Endothelial cell of umbilical vein (primary cell): ENCODE results near the gene BMPER. TPM values are rescaled to one million over a fixed set of nuclear protein-coding genes. Genes with fewer than 3 reads are reported as not detected.

Source experiments
- BruUV-seq: library from RNA; stranded (reverse); fragments of 400-500 nt; replicated peaks from 2 replicates; lab custom pipeline; 2021; lab: Mats Ljungman, UMichigan
- CTCF ChIA-PET: fragments of 300-600, 350-600 bp; sonication (Branson Sonifier 250); formaldehyde crosslinking; loops from one replicate; lab custom pipeline; 2021; ENCODE audit warnings: antibody characterized with exemption, inconsistent platforms; lab: Charles Lee
- POLR2A ChIA-PET: fragments of 300-600, 350-600 bp; sonication (Branson Sonifier 250); formaldehyde crosslinking; loops from one replicate; lab custom pipeline; 2021; ENCODE audit warnings: antibody characterized with exemption, inconsistent platforms; lab: Charles Lee
- DNase-seq: peaks from one replicate; pipeline ENCODE4 v3.0.0-alpha.2; 2011; ENCODE audit warnings: low read depth, low spot score
- FAIRE-seq: peaks from 2 replicates; lab custom pipeline; 2011; peaks lifted over from hg19 to GRCh38; lab: Jason Lieb, UNC
- H2AFZ ChIP-seq: 2 replicates; pipeline ENCODE4 v1.6.0; 2012; ENCODE audit warnings: low read depth, low read length, control low read depth, inconsistent platforms
- H3K27ac ChIP-seq: 2 replicates; pipeline ENCODE4 v1.5.1; 2011; ENCODE audit warnings: low read depth, mild to moderate bottlenecking, control low read depth, low read length, moderate library complexity; ENCODE audit not compliant: insufficient read depth
- H3K27me3 ChIP-seq, 2 experiments: 2 replicates each; pipeline versions ENCODE4 v1.6.0 to v1.6.1; 2011; ENCODE audit warnings: low read length in 2 of 2, mixed read lengths in 1 of 2; ENCODE audit not compliant: control insufficient read depth in 2 of 2, insufficient read depth in 2 of 2
- H3K36me3 ChIP-seq, 2 experiments: 2 replicates in 1 of 2; 3 replicates in 1 of 2; pipeline ENCODE4 v1.5.1; 2011; ENCODE audit warnings: low read length in 2 of 2, mild to moderate bottlenecking in 1 of 2, moderate library complexity in 1 of 2; ENCODE audit not compliant: control insufficient read depth in 2 of 2, insufficient read depth in 2 of 2; ENCODE audit errors: extremely low read depth in 1 of 2
- H3K4me1 ChIP-seq: 3 replicates; pipeline ENCODE4 v1.5.1; 2011; ENCODE audit warnings: mild to moderate bottlenecking, low read length; ENCODE audit not compliant: control insufficient read depth, insufficient read depth; ENCODE audit errors: extremely low read depth
- H3K4me2 ChIP-seq: 2 replicates; pipeline ENCODE4 v1.6.1; 2011; ENCODE audit warnings: low read length, control low read depth, mixed read lengths; ENCODE audit not compliant: insufficient read depth
- H3K4me3 ChIP-seq, 3 experiments: fragments of 200-600 bp in 1 of 3; sonication (generic), shearing (Covaris generic) in 1 of 3; replicated peaks in 1 of 3; 2 replicates each; pipeline ENCODE4 v1.5.1; 2011 to 2016; ENCODE audit warnings: control low read depth in 3 of 3, low read length in 3 of 3, mild to moderate bottlenecking in 2 of 3, inconsistent platforms in 1 of 3, low read depth in 1 of 3, moderate library complexity in 1 of 3; ENCODE audit not compliant: insufficient read depth in 1 of 3
- H3K79me2 ChIP-seq: 2 replicates; pipeline ENCODE4 v1.6.0; 2012; ENCODE audit warnings: low read length, inconsistent platforms; ENCODE audit not compliant: control insufficient read depth, insufficient read depth
- H3K9ac ChIP-seq: replicated peaks from 2 replicates; pipeline ENCODE3; 2011; ENCODE audit warnings: low read length, control low read depth; ENCODE audit not compliant: insufficient read depth; ENCODE audit errors: extremely low read depth
- H3K9me1 ChIP-seq: replicated peaks from 3 replicates; pipeline ENCODE4 v1.6.0; 2011; ENCODE audit warnings: mild to moderate bottlenecking, low read length; ENCODE audit not compliant: control insufficient read depth, insufficient read depth; ENCODE audit errors: extremely low read depth
- H3K9me3 ChIP-seq: replicated peaks from 2 replicates; pipeline ENCODE4 v1.5.1; 2012; ENCODE audit warnings: low read length, inconsistent platforms; ENCODE audit not compliant: control insufficient read depth, insufficient read depth
- H4K20me1 ChIP-seq: replicated peaks from 2 replicates; pipeline ENCODE3; 2011; ENCODE audit warnings: mild to moderate bottlenecking, low read length; ENCODE audit not compliant: control insufficient read depth, insufficient read depth; ENCODE audit errors: extremely low read depth
- EZH2 ChIP-seq: IDR thresholded peaks from 2 replicates; pipeline ENCODE4 v1.6.1; 2012; ENCODE audit warnings: borderline replicate concordance, low read depth, mild to moderate bottlenecking, moderate library complexity, low read length, inconsistent platforms; ENCODE audit not compliant: severe bottlenecking
- GATA2 ChIP-seq: IDR thresholded peaks from 2 replicates; pipeline ENCODE4 v1.7.0; 2011; ENCODE audit warnings: low read depth, mild to moderate bottlenecking, moderate library complexity, mixed read lengths, low read length; ENCODE audit not compliant: insufficient read length, insufficient read depth
- MYC ChIP-seq: IDR thresholded peaks from one replicate; pipeline ENCODE4 v1.6.1; 2011; ENCODE audit warnings: mild to moderate bottlenecking, low read depth, low read length
- POLR2AphosphoS5 ChIP-seq: IDR thresholded peaks from 2 replicates; pipeline ENCODE4 v1.6.1; 2012; ENCODE audit warnings: low read depth, mild to moderate bottlenecking, control low read depth, low read length, moderate library complexity; ENCODE audit not compliant: insufficient read depth
- dilution Hi-C: fragments of 300-500 bp; cut with MboI; formaldehyde crosslinking; loops from one replicate; pipeline ENCODE4 v1.15.0; 2019; ENCODE audit warnings: low sequenced_read_pairs; ENCODE audit not compliant: extremely low pct_ligation_motif_present
- intact Hi-C: fragments of 100-400 bp; cut with micrococcal nuclease; formaldehyde crosslinking; loops from one replicate; pipeline ENCODE4 v1.10.0; 2022
- polyA plus RNA-seq, 4 experiments: library from polyadenylated mRNA; depleted of rRNA in 3 of 4; stranded (reverse) in 3 of 4; unstranded in 1 of 4; fragments of >200 nt; gene quantifications; 2 replicates each; pipeline versions ENCODE4 v1.2.1 to v1.2.3, GENCODE V29; 2011 to 2012; ENCODE audit warnings: missing spikeins in 1 of 4
- total RNA-seq: library from RNA; stranded (reverse); gene quantifications from 2 replicates; pipeline ENCODE4 v1.2.3, GENCODE V29; 2021
- TF ChIP-seq, protein P1 (sequence below): IDR thresholded peaks from 2 replicates; pipeline ENCODE4 v1.6.1; 2011; ENCODE audit not compliant: insufficient read depth, insufficient read length

BMPER gene
- total and polyA plus RNA-seq, 2 donors (not counting 3 experiments of a cell fraction or from before 2014, with no cell fraction given): 0.10 to 0.13 TPM

DNA sequence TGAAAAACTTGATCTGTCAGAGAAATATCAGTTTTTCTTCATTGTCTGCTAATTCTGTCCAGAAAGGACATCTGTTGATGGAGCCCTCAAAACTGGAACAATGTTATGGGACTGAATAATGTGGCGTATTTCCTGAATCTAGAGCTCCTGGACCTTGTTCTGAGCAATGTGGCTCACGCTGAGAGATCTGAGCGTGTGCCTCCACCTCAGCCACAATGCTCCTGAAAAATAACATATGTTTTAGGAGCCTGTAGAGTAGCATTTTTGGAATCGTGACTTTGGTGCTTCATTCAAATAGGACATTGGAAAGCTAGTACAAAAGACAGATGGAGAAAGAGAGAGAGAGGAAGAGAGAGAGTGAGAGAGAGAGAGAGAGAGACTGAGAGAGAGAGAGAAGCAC is 110.3 kb downstream of the BMPER start:
- dilution Hi-C loops (no loop called here), intact Hi-C loops (no loop called here)
- H3K27ac ChIP-seq: no peak overlapping the region
- no peaks in the 10 kb centered on the region for H3K79me2 ChIP-seq
- no peak for FAIRE-seq
- H3K9ac ChIP-seq: no peak overlapping the region
- no peak overlapping the region for H3K4me2 ChIP-seq
- H4K20me1 ChIP-seq: no peaks in the 10 kb centered on the region
- H3K9me1 ChIP-seq: no peaks in the 10 kb centered on the region
- BruUV-seq: no TSS peak
- TF ChIP-seq POLR2AphosphoS5 (no peak), GATA2 (no peak)
- TF ChIP-seq, protein P1, sequence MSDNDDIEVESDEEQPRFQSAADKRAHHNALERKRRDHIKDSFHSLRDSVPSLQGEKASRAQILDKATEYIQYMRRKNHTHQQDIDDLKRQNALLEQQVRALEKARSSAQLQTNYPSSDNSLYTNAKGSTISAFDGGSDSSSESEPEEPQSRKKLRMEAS: no peak
- peaks cover 8% of the 10 kb centered on the region for H3K4me1 ChIP-seq
- no peak overlapping the region for H3K4me3 ChIP-seq
- no peaks in the 10 kb centered on the region for H3K36me3 ChIP-seq
- no peak for DNase-seq
- no peaks in the 10 kb centered on the region for H3K27me3 ChIP-seq
- ChIA-PET CTCF (interaction anchor here (1.2 kb wide), 1 partner anchor 72 kb away, joined by 3 read pairs; no protein-coding TSS in a partner anchor), POLR2A (no interaction called here)
- no peak overlapping the region for H2AFZ ChIP-seq
- H3K9me3 ChIP-seq: no peaks in the 10 kb centered on the region

DNA sequence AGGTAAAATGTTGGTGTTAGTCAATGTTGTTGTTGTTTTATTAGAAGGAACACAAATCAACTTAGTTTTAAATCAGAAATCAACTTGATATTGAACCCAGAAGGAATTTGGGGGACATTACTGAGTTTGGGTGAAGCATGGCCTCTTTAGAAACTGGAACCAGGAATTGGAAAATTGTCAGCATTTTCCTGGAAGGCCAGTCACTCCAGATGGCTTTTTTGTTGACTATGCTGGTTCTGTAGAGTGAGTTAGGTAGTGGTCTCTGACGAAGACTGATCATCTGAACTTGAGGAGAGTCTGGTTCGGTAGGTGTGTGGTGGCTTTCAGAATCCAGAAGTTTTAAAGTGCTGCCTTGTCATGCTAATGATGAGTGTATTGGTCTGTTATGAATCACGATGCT is 111.5 kb downstream of the BMPER start:
- dilution Hi-C loops (no loop called here), intact Hi-C loops (no loop called here)
- FAIRE-seq: no peak
- H3K4me2 ChIP-seq: no peak overlapping the region
- TF ChIP-seq EZH2 (no peak), POLR2AphosphoS5 (no peak), MYC (no peak), GATA2 (no peak)
- no peak overlapping the region for H3K9ac ChIP-seq
- no peaks in the 10 kb centered on the region for H3K9me3 ChIP-seq
- DNase-seq: no peak
- no peak overlapping the region for H2AFZ ChIP-seq
- H4K20me1 ChIP-seq: no peaks in the 10 kb centered on the region
- no peaks in the 10 kb centered on the region for H3K79me2 ChIP-seq
- ChIA-PET POLR2A (no interaction called here), CTCF (no interaction called here)
- no peaks in the 10 kb centered on the region for H3K27me3 ChIP-seq
- H3K9me1 ChIP-seq: no peaks in the 10 kb centered on the region
- H3K4me3 ChIP-seq: no peak overlapping the region
- H3K27ac ChIP-seq: no peak overlapping the region
- BruUV-seq: no TSS peak
- peaks cover 6% of the 10 kb centered on the region for H3K4me1 ChIP-seq
- H3K36me3 ChIP-seq: no peaks in the 10 kb centered on the region
